Measurements from ENCODE around the gene GNB2. TPM values are rescaled to one million over a fixed set of nuclear protein-coding genes. Genes with fewer than 3 reads are reported as not detected.

GNB2 gene
- total and polyA plus RNA-seq, 2 of the 13 experiments (the other 11 are each of a cell fraction or from before 2014, with no cell fraction given) = 48.3 to 67.1 TPM

DNA sequence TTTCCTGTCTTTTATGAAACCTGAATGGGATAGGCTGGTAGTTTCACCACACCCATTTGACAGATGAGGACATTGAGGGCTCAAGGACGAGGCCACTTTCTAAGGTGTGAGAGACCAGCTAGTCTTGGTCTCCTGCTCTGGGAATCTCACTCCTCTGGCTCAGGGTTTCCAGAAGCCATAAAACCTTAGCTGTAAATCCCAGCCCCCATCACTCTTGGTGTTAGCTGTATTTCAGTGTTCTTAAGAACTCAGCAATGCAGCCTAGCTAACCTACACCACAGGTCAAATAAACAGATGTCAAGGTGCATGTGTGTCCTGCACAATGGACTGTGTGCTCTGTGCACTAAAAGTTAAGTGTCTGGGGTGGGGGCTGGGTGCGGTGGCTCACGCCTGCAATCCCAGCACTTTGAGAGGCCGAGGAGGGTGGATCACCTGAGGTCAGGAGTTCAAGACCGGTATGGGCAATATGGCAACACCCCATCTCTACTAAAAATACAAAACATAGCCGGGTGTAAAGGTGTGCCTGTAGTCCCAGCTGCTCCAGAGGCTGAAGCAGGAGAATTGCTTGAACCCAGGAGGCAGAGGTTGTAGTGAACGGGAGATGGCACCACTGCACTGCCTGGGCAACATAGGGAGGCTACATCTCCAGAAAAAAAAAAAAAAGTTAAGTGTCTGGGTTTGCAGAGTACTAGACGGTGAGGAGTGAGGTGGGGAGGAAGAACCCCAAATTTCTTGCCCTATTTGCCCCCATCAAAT is 46.2 kb downstream of the GNB2 start (continued):
- TF ChIP-seq, protein P1, sequence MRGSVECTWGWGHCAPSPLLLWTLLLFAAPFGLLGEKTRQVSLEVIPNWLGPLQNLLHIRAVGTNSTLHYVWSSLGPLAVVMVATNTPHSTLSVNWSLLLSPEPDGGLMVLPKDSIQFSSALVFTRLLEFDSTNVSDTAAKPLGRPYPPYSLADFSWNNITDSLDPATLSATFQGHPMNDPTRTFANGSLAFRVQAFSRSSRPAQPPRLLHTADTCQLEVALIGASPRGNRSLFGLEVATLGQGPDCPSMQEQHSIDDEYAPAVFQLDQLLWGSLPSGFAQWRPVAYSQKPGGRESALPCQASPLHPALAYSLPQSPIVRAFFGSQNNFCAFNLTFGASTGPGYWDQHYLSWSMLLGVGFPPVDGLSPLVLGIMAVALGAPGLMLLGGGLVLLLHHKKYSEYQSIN (CRISPR knock-in tag; IDR thresholded peaks at IDR 0.05; ENCODE audit: borderline replicate concordance) = no peak
- no peak for TF ChIP-seq ETV6 (CRISPR knock-in tag; conservative IDR thresholded peaks at IDR 0.05)
- no peak for TF ChIP-seq ZNF615 (CRISPR knock-in tag; IDR thresholded peaks at IDR 0.05; ENCODE audit: borderline replicate concordance)
- TF ChIP-seq, protein P2, sequence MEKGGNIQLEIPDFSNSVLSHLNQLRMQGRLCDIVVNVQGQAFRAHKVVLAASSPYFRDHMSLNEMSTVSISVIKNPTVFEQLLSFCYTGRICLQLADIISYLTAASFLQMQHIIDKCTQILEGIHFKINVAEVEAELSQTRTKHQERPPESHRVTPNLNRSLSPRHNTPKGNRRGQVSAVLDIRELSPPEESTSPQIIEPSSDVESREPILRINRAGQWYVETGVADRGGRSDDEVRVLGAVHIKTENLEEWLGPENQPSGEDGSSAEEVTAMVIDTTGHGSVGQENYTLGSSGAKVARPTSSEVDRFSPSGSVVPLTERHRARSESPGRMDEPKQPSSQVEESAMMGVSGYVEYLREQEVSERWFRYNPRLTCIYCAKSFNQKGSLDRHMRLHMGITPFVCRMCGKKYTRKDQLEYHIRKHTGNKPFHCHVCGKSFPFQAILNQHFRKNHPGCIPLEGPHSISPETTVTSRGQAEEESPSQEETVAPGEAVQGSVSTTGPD (CRISPR knock-in tag; IDR thresholded peaks at IDR 0.05) = no peak
- TF ChIP-seq, protein P3, sequence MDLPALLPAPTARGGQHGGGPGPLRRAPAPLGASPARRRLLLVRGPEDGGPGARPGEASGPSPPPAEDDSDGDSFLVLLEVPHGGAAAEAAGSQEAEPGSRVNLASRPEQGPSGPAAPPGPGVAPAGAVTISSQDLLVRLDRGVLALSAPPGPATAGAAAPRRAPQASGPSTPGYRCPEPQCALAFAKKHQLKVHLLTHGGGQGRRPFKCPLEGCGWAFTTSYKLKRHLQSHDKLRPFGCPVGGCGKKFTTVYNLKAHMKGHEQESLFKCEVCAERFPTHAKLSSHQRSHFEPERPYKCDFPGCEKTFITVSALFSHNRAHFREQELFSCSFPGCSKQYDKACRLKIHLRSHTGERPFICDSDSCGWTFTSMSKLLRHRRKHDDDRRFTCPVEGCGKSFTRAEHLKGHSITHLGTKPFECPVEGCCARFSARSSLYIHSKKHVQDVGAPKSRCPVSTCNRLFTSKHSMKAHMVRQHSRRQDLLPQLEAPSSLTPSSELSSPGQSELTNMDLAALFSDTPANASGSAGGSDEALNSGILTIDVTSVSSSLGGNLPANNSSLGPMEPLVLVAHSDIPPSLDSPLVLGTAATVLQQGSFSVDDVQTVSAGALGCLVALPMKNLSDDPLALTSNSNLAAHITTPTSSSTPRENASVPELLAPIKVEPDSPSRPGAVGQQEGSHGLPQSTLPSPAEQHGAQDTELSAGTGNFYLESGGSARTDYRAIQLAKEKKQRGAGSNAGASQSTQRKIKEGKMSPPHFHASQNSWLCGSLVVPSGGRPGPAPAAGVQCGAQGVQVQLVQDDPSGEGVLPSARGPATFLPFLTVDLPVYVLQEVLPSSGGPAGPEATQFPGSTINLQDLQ (CRISPR knock-in tag; IDR thresholded peaks at IDR 0.05) = no peak
- TF ChIP-seq MXD4 (CRISPR knock-in tag; IDR thresholded peaks at IDR 0.05) = no peak
- TF ChIP-seq, protein P4, sequence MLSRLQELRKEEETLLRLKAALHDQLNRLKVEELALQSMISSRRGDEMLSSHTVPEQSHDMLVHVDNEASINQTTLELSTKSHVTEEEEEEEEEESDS (CRISPR knock-in tag; IDR thresholded peaks at IDR 0.05; ENCODE audit: borderline replicate concordance) = no peak
- TF ChIP-seq, protein P5, sequence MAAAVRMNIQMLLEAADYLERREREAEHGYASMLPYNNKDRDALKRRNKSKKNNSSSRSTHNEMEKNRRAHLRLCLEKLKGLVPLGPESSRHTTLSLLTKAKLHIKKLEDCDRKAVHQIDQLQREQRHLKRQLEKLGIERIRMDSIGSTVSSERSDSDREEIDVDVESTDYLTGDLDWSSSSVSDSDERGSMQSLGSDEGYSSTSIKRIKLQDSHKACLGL (CRISPR knock-in tag; IDR thresholded peaks at IDR 0.05) = no peak
- no peak for TF ChIP-seq ZNF24 (IDR thresholded peaks at IDR 0.05)
- no peak for TF ChIP-seq CBX2 (IDR thresholded peaks at IDR 0.05; ENCODE audit: low read depth, low read length)
- no peak for TF ChIP-seq CBX2 (CRISPR knock-in tag; IDR thresholded peaks at IDR 0.05; ENCODE audit: low read depth)
- no peak for TF ChIP-seq FOXA1 (IDR thresholded peaks at IDR 0.05)
- peak; percentile 22; the same call in 1 of the 2 replicates for TF ChIP-seq FOXA1 (CRISPR knock-in tag; IDR thresholded peaks at IDR 0.05)
- no peak for TF ChIP-seq ZSCAN30 (CRISPR knock-in tag; IDR thresholded peaks at IDR 0.05)
- peak; percentile 25; the same call in 1 of the 2 replicates for TF ChIP-seq SAFB2 (CRISPR knock-in tag; IDR thresholded peaks at IDR 0.05; ENCODE audit: borderline replicate concordance, low read depth)
- TF ChIP-seq, protein P6, sequence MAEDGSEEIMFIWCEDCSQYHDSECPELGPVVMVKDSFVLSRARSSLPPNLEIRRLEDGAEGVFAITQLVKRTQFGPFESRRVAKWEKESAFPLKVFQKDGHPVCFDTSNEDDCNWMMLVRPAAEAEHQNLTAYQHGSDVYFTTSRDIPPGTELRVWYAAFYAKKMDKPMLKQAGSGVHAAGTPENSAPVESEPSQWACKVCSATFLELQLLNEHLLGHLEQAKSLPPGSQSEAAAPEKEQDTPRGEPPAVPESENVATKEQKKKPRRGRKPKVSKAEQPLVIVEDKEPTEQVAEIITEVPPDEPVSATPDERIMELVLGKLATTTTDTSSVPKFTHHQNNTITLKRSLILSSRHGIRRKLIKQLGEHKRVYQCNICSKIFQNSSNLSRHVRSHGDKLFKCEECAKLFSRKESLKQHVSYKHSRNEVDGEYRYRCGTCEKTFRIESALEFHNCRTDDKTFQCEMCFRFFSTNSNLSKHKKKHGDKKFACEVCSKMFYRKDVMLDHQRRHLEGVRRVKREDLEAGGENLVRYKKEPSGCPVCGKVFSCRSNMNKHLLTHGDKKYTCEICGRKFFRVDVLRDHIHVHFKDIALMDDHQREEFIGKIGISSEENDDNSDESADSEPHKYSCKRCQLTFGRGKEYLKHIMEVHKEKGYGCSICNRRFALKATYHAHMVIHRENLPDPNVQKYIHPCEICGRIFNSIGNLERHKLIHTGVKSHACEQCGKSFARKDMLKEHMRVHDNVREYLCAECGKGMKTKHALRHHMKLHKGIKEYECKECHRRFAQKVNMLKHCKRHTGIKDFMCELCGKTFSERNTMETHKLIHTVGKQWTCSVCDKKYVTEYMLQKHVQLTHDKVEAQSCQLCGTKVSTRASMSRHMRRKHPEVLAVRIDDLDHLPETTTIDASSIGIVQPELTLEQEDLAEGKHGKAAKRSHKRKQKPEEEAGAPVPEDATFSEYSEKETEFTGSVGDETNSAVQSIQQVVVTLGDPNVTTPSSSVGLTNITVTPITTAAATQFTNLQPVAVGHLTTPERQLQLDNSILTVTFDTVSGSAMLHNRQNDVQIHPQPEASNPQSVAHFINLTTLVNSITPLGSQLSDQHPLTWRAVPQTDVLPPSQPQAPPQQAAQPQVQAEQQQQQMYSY (CRISPR knock-in tag; IDR thresholded peaks at IDR 0.05) = no peak
- no peak for TF ChIP-seq U2AF1 (optimal IDR thresholded peaks at IDR 0.05; ENCODE audit: low read depth, low read length)
- TF ChIP-seq ZNF501 (CRISPR knock-in tag; IDR thresholded peaks at IDR 0.05) = peak; percentile 72
- no peak for TF ChIP-seq ZNF841 (CRISPR knock-in tag; IDR thresholded peaks at IDR 0.05; ENCODE audit: borderline replicate concordance)
